Upper lobe of right lung (tissue), 1 donor: Measurements from ENCODE around the gene YIF1A. TPM values are rescaled to one million over a fixed set of nuclear protein-coding genes. Genes with fewer than 3 reads are reported as not detected.

Experiments used
- ATAC-seq: fragments of 200-7000 bp; cut with Tn5 transposase; one replicate; pipeline ENCODE4 v1.9.1; 2020; ENCODE audit warnings: mild to moderate bottlenecking, moderate library complexity
- DNase-seq: peaks from one replicate; pipeline ENCODE4 v3.0.0-alpha.2; 2020
- H3K27ac ChIP-seq: fragments of 200-600 bp; one replicate; pipeline ENCODE4 v1.8.0; 2022
- H3K27me3 ChIP-seq: fragments of 200-600 bp; one replicate; pipeline ENCODE4 v1.8.0; 2022; ENCODE audit warnings: mild to moderate bottlenecking
- H3K36me3 ChIP-seq: fragments of 200-600 bp; one replicate; pipeline ENCODE4 v1.8.0; 2022
- H3K4me1 ChIP-seq: fragments of 200-600 bp; one replicate; pipeline ENCODE4 v1.8.0; 2022
- H3K4me3 ChIP-seq: fragments of 200-600 bp; one replicate; pipeline ENCODE4 v1.8.0; 2022; ENCODE audit warnings: mild to moderate bottlenecking
- H3K9me3 ChIP-seq: fragments of 200-600 bp; one replicate; pipeline ENCODE4 v1.8.0; 2022
- intact Hi-C: fragments of 100-400 bp; cut with DNase I; formaldehyde crosslinking; loops from one replicate; pipeline ENCODE4 v1.11.0; 2022
- total RNA-seq: library from RNA; stranded (reverse); fragmentation: NEBNext Ultra II Directional; extraction: Animal tissue kit (Norgen Biotek cat#: 25700); gene quantifications from one replicate; pipeline ENCODE4 v1.2.1, GENCODE V29; 2021
- TF ChIP-seq, protein P1 (sequence below): fragments of 200-600 bp; IDR thresholded peaks from one replicate; pipeline ENCODE4 v1.8.0; 2022; ENCODE audit warnings: antibody characterized with exemption
- donor health status: DM: no; HTN: yes; CAD: no; lungs with severe emphysema.

Gene YIF1A
- total RNA-seq, 1 donor from 2014 or later: 66.9 TPM

DNA sequence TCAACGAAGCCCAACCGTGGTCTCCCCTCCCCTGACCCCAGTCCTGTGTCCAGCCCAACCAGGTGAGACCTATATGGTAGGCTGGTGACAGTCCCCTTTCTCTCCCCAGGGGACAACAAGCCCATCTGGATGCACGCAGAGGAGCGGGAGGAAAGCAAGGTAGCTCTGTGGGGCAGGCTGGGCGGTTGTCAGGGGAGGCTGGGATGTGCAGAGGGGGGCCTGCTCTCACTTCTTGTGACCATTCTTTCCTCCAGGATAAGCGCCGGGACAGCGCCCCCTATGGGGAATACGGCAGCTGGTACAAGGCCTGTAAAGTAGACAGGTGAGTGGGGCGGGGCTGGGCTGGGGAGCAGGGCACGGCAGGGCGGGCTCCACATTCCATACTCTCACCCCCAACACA lies 24.0 kb downstream of the YIF1A start:
- no peak for ATAC-seq
- intact Hi-C loops: no loop called here
- Histone ChIP-seq H3K4me3 (no peak overlapping the region), H3K27ac (no peak overlapping the region), H3K27me3 (no peaks in the 10 kb centered on the region), H3K4me1 (peaks cover 8% of the 10 kb centered on the region), H3K36me3 (no peaks in the 10 kb centered on the region), H3K9me3 (no peaks in the 10 kb centered on the region)
- DNase-seq: no peak
- TF ChIP-seq, protein P1, sequence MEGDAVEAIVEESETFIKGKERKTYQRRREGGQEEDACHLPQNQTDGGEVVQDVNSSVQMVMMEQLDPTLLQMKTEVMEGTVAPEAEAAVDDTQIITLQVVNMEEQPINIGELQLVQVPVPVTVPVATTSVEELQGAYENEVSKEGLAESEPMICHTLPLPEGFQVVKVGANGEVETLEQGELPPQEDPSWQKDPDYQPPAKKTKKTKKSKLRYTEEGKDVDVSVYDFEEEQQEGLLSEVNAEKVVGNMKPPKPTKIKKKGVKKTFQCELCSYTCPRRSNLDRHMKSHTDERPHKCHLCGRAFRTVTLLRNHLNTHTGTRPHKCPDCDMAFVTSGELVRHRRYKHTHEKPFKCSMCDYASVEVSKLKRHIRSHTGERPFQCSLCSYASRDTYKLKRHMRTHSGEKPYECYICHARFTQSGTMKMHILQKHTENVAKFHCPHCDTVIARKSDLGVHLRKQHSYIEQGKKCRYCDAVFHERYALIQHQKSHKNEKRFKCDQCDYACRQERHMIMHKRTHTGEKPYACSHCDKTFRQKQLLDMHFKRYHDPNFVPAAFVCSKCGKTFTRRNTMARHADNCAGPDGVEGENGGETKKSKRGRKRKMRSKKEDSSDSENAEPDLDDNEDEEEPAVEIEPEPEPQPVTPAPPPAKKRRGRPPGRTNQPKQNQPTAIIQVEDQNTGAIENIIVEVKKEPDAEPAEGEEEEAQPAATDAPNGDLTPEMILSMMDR: peak; percentile 21

DNA sequence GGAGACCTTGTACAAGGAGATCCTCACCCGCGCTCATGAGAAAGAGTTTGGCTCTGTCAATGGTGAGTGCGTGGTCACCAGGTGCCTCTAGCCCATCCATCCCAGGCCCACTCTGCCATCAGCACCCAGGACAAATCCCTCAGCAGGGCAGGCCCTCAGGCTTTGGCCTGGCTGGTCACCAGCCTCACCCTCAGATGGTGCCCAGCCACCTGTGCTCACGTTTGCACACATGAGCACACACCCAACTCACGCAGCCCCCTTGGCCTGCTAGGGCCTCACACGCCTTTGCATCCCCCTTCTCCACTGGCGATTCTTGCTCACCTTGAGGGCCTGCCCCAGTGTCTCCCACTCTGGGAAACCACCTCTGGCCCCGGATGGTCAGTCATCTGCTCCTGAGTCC lies 24.6 kb downstream of the YIF1A start:
- Histone ChIP-seq H3K27me3 (no peaks in the 10 kb centered on the region), H3K4me1 (peaks cover 3% of the 10 kb centered on the region), H3K36me3 (no peaks in the 10 kb centered on the region), H3K9me3 (no peaks in the 10 kb centered on the region), H3K27ac (no peak overlapping the region), H3K4me3 (no peak overlapping the region)
- ATAC-seq: no peak
- DNase-seq: no peak
- TF ChIP-seq, protein P1: no peak
- intact Hi-C loops: no loop called here

DNA sequence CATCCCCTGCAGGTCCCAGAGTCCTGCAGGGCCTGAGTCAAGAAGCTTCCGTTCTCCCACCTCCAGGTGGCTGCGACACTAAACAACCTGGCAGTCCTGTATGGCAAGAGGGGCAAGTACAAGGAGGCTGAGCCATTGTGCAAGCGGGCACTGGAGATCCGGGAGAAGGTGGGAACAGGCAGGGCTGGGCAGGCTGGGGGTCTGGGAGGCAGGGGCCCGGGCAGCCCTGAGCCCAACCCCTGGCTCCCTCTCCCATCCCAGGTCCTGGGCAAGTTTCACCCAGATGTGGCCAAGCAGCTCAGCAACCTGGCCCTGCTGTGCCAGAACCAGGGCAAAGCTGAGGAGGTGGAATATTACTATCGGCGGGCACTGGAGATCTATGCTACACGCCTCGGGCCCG lies 25.2 kb downstream of the YIF1A start:
- Histone ChIP-seq H3K4me3 (no peak overlapping the region), H3K36me3 (no peaks in the 10 kb centered on the region), H3K27me3 (no peaks in the 10 kb centered on the region), H3K27ac (no peak overlapping the region), H3K9me3 (no peaks in the 10 kb centered on the region), H3K4me1 (peaks cover under 1% of the 10 kb centered on the region)
- DNase-seq: no peak
- intact Hi-C loops: no loop called here
- ATAC-seq: no peak
- TF ChIP-seq, protein P1: no peak

DNA sequence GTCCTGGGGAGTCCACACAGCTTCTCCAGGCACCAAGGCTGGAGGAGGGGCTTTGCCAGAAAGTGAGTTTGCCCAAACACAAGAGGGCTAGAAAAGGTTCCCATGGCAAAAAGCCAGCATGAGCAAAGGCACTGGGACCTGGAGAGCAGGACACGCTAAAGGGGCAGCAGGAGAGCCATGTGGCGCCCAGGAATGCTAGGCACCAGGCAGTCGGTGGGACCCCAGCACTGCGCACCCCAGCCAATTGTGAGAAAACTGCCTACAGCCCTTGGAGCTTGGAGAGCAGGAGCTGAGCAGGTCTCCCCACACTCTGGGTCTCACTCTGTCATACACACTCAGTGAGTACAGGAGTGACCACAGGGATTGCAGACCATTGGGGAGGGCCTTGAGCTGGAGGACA lies 25.7 kb downstream of the YIF1A start:
- peaks cover 6% of the 10 kb centered on the region for H3K4me1 ChIP-seq
- H3K9me3 ChIP-seq: no peaks in the 10 kb centered on the region
- DNase-seq: no peak
- H3K4me3 ChIP-seq: no peak overlapping the region
- no peak overlapping the region for H3K27ac ChIP-seq
- intact Hi-C loops: no loop called here
- H3K36me3 ChIP-seq: no peaks in the 10 kb centered on the region
- no peak for ATAC-seq
- TF ChIP-seq, protein P1: no peak
- H3K27me3 ChIP-seq: no peaks in the 10 kb centered on the region

DNA sequence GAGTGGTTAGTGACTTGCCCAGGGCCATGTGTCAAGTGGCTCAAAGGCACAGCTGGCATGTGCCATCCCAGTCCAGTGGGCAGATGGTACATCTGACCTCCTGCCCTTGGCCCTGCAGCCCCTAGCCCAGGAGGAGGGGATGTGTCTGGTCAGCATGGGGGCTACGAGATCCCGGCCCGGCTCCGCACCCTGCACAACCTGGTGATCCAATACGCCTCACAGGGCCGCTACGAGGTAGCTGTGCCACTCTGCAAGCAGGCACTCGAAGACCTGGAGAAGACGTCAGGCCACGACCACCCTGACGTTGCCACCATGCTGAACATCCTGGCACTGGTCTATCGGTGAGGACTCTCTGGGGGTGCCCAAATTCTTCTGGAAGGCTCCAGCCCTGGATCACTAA lies 26.2 kb downstream of the YIF1A start:
- no peak overlapping the region for H3K4me3 ChIP-seq
- H3K36me3 ChIP-seq: no peaks in the 10 kb centered on the region
- H3K27ac ChIP-seq: no peak overlapping the region
- intact Hi-C loops: no loop called here
- peaks cover 6% of the 10 kb centered on the region for H3K4me1 ChIP-seq
- ATAC-seq: no peak
- H3K27me3 ChIP-seq: no peaks in the 10 kb centered on the region
- TF ChIP-seq, protein P1: no peak
- H3K9me3 ChIP-seq: no peaks in the 10 kb centered on the region
- no peak for DNase-seq

DNA sequence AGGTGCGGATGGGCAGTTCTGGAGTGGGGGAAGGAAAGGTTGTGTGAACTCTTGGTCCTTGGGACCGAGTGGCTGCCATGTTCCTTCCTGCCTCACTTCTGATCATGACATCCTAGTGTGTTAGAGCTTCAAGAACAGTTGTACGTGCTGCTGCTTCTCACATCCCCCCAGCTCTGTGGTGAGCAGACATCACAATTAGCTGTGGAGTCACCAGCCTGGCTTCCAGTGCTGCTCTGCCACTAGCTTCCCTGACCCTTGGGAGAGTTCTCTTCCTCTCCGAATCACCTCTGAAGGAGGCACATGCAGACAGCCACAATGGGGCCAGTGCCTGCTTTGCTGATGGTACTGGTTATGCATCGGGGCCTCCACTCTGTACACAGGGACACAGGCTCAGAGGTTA lies 26.8 kb downstream of the YIF1A start:
- H3K27ac ChIP-seq: no peak overlapping the region
- no peak overlapping the region for H3K4me3 ChIP-seq
- TF ChIP-seq, protein P1: no peak
- H3K27me3 ChIP-seq: no peaks in the 10 kb centered on the region
- intact Hi-C loops: no loop called here
- no peaks in the 10 kb centered on the region for H3K9me3 ChIP-seq
- ATAC-seq (no peak), DNase-seq (no peak)
- no peaks in the 10 kb centered on the region for H3K36me3 ChIP-seq
- H3K4me1 ChIP-seq: peaks cover 7% of the 10 kb centered on the region
